Peyer's patch (tissue), 4 donors: Measurements from ENCODE around the gene MOCS1.

Experiments
- POLR2A ChIP-seq, 2 donors: fragments of 450-650 bp; IDR thresholded peaks; one replicate each; pipeline ENCODE4 v1.5.1; 2017; ENCODE audit warnings: antibody characterized with exemption in 2 of 2, mild to moderate bottlenecking in 2 of 2, moderate library complexity in 2 of 2
- TF ChIP-seq, protein P1 (sequence below), 6 experiments: fragments of 450-650 bp in 4 of 6; fragments of 200-600 bp in 2 of 6; sonication (generic) in 1 of 6; IDR thresholded peaks; one replicate each; pipeline ENCODE4 v1.5.1; 2017 to 2019; ENCODE audit warnings: antibody characterized with exemption in 6 of 6, mild to moderate bottlenecking in 3 of 6, moderate library complexity in 1 of 6

DNA sequence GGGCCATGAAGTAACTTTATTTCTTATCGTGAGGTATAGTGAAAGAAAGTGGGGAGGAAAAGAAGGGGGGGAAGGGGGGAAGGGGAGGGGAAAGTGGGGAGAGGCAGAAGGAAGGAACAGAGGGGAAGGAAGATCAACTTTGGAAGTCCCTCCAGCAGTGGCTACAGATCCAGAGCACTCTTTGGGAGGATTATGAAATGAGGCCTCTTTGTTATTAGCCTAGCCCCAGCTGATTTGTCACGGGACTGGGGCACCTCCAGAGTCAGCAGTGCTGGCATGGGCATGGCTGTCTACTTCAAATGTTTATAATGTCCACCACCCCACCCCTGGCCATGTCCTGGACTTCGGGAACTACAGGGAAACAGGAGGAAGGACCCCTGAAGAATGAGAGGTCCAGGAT is 7.6 kb downstream of the MOCS1 start:
- TF ChIP-seq, protein P1, sequence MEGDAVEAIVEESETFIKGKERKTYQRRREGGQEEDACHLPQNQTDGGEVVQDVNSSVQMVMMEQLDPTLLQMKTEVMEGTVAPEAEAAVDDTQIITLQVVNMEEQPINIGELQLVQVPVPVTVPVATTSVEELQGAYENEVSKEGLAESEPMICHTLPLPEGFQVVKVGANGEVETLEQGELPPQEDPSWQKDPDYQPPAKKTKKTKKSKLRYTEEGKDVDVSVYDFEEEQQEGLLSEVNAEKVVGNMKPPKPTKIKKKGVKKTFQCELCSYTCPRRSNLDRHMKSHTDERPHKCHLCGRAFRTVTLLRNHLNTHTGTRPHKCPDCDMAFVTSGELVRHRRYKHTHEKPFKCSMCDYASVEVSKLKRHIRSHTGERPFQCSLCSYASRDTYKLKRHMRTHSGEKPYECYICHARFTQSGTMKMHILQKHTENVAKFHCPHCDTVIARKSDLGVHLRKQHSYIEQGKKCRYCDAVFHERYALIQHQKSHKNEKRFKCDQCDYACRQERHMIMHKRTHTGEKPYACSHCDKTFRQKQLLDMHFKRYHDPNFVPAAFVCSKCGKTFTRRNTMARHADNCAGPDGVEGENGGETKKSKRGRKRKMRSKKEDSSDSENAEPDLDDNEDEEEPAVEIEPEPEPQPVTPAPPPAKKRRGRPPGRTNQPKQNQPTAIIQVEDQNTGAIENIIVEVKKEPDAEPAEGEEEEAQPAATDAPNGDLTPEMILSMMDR (IDR thresholded peaks at IDR 0.05), result no peak
- no peak for TF ChIP-seq POLR2A (IDR thresholded peaks at IDR 0.05)
